ENCODE results near the gene PCMTD2. TPM values are rescaled to one million over a fixed set of nuclear protein-coding genes. Genes with fewer than 3 reads are reported as not detected.

Gene PCMTD2
- total and polyA plus RNA-seq, 9 donors = 32.0 to 96.3 (median 78.7) TPM

DNA sequence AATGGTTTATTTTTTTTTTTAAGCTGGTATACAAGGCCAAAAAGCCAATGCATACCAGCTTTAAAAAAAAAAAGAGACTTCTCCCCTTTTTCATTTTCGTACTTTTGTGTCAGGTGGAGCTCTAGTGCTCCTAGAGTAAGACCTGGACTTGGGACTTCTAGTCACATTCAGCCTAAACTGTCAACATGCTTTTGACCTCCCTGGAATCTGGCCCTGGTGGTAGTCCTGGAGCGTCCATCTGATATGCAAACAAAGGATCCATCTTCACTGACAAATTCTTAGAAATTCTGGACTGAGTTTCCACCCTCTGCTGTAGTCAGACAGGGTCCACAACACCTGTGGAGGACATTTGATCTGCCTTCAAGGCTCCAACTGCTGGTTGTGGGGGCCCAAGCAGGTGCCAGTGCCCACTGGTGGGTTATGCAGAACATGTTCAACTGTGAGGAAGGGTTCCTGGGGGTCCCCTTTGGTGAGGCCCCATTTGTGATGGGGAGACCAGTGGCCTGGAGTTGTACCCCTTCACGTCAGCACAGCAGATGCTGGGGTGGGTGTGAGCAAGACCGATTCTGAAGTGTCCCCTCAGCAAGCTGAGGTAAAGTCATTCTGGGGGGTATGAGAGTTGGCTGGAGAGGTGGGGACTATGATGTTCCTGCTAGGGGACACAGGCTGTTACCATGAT is 12.6 kb upstream of the PCMTD2 start:
- H3K27ac ChIP-seq = no peak overlapping the region
- peak in 1 of 5 donors; percentile 1 for DNase-seq
- WGBS, 3 donors = 78 to 87% (median 85%) methylated on average over 4 of the region's 4 CpGs
- no peaks in the 10 kb centered on the region for H3K9me3 ChIP-seq
- intact Hi-C loops (cut with DNase I) = loop anchor here in 1 of 4 donors (5.0 kb wide), 1 partner anchor 1126 kb away; no protein-coding TSS in a partner anchor
- H3K27me3 ChIP-seq = no peaks in the 10 kb centered on the region
- no peaks in the 10 kb centered on the region for H3K36me3 ChIP-seq
- no peak for TF ChIP-seq EP300 (IDR thresholded peaks at IDR 0.05)
- TF ChIP-seq POLR2A (IDR thresholded peaks at IDR 0.05) = no peak
- TF ChIP-seq CTCF (IDR thresholded peaks at IDR 0.05) = no peak
- no peak overlapping the region for H3K4me3 ChIP-seq
- no peaks in the 10 kb centered on the region for H3K4me1 ChIP-seq (ENCODE audit: insufficient read depth)

- Histone ChIP-seq H3K9me3 (no peaks in the 10 kb centered on the region), H3K27ac (no peak overlapping the region), H3K27me3 (no peaks in the 10 kb centered on the region), H3K36me3 (no peaks in the 10 kb centered on the region), H3K4me1 (ENCODE audit: insufficient read depth) (no peaks in the 10 kb centered on the region), H3K4me3 (no peak overlapping the region)
- 44 to 70% (median 57%) methylated on average over 2 of the region's 2 CpGs for WGBS, 3 donors
- DNase-seq = peak in 2 of 5 donors; percentile 7 to 13
- intact Hi-C loops (cut with DNase I) = loop anchor here in 1 of 4 donors (5.0 kb wide), 1 partner anchor 1127 kb away; no protein-coding TSS in a partner anchor
- TF ChIP-seq CTCF (IDR thresholded peaks at IDR 0.05) = no peak
Measured at GRCh38 chr20:64244281-64244805, 11.2 kb upstream of the PCMTD2 start.

DNA sequence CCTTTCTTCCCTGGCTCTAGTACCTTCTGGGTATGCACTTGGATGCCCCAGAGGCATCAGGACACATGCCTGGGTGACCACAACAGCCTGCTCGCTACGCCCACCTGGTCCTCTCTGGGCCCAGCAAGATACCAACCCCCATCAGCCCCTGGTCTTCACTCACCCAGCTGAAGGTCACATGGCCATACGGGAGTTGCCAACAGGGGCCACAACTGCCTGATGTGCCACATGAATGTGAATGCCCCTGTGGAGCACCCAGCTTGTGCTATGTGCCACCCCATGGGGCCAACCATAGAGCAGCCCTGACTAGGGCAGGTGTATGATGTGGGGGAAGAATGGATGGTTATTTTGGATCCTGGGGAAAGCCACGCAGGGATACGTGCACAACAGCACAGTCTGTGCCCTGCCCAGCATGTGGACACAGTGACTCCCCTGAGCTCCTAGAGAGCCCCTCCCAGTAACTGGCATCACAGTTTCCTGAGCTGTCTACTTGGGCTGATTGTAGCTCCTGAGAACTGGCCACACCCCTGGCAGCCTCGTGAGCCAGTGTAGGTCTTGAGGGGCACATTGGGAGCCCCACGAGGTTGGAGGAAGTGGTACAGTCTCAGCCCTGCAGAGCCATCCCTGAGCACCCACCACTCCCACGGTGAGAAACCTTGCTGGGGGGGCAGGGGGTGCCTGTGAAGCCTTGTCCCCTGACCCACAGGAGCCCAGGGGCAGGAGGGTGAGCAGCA is 10.5 kb upstream of the PCMTD2 start:
- intact Hi-C loops (cut with DNase I) = loop anchor here in 1 of 4 donors (5.0 kb wide), 1 partner anchor 1128 kb away; no protein-coding TSS in a partner anchor

More for the DNA sequence above, 10.5 kb upstream of the PCMTD2 start:
- DNase-seq = peak in 2 of 5 donors; percentile 5 to 9
- TF ChIP-seq EP300 (IDR thresholded peaks at IDR 0.05) = no peak
- no peak for TF ChIP-seq CTCF (IDR thresholded peaks at IDR 0.05)
- no peak for TF ChIP-seq POLR2A (IDR thresholded peaks at IDR 0.05)
- Histone ChIP-seq H3K27me3 (no peaks in the 10 kb centered on the region), H3K9me3 (no peaks in the 10 kb centered on the region), H3K27ac (no peak overlapping the region), H3K4me3 (no peak overlapping the region), H3K4me1 (ENCODE audit: insufficient read depth) (no peaks in the 10 kb centered on the region), H3K36me3 (no peaks in the 10 kb centered on the region)
- WGBS, 3 donors = 54 to 63% (median 56%) methylated on average over 8 of the region's 8 CpGs
